ENCODE data around the gene CLIP3. TPM values are rescaled to one million over a fixed set of nuclear protein-coding genes. Genes with fewer than 3 reads are reported as not detected.
A peak's percentile ranks its signal among the peaks of the same experiment; 100 is the strongest.

CLIP3 gene
- polyA plus RNA-seq, 3 donors: 0.24 TPM; not detected in 2

GRCh38 chr19:35990156-35990555 is 42.5 kb downstream of the CLIP3 start:
- WGBS (ENCODE audit: insufficient coverage): 100% methylated on average over 1 of the region's 4 CpGs
- Histone ChIP-seq H3K9me3 (replicated peaks in 1 of 2; ENCODE audit: control insufficient read depth in 1 of 2, insufficient read depth in 1 of 2, low read length in 2 of 2) (no peaks in the 10 kb centered on the region), H3K36me3 (replicated peaks in 1 of 2; ENCODE audit: control insufficient read depth in 1 of 2, insufficient read depth in 2 of 2, low read length in 2 of 2) (no peaks in the 10 kb centered on the region), H3K4me2 (replicated peaks; ENCODE audit: extremely low read depth, low read length, poor library complexity, severe bottlenecking) (no peak overlapping the region), H2AFZ (ENCODE audit: insufficient read depth, low read depth, low read length, poor library complexity, severe bottlenecking) (no peak overlapping the region), H3K9ac (ENCODE audit: insufficient read depth, low read length, poor library complexity, severe bottlenecking) (no peak overlapping the region), H3K4me1 (ENCODE audit: control insufficient read depth in 1 of 2, insufficient read depth in 2 of 2, low read length in 2 of 2) (peaks cover 25 to 26% of the 10 kb centered on the region in 2 donors), H3K79me2 (ENCODE audit: insufficient read depth, low read length) (peaks cover under 1% of the 10 kb centered on the region), H3K27me3 (ENCODE audit: control insufficient read depth in 2 of 2, insufficient read depth in 2 of 2, low read length in 2 of 2) (peaks cover 0 to 3% of the 10 kb centered on the region in 2 donors), H3K4me3 (replicated peaks in 1 of 3; ENCODE audit: low read depth in 2 of 3, low read length in 3 of 3) (no peak overlapping the region), H4K20me1 (ENCODE audit: insufficient read depth, low read length) (no peaks in the 10 kb centered on the region), H3K27ac (ENCODE audit: low read depth in 1 of 2, low read length in 2 of 2) (no peak overlapping the region)
- peaks cover 4 to 21% (median 20%) of the 10 kb centered on the region in 3 donors for H3K27me3 Mint-ChIP-seq (ENCODE audit: low read depth in 3 of 3)
- peak overlapping the region in 2 of 7 donors; percentile 11 to 37 for H3K27ac Mint-ChIP-seq
- no peak for DNase-seq
- H3K36me3 Mint-ChIP-seq: no peaks in the 10 kb centered on the region
- intact Hi-C loops (cut with micrococcal nuclease): no loop called here
- peaks cover 3 to 11% (median 7%) of the 10 kb centered on the region in 7 donors for H3K9me3 Mint-ChIP-seq
- no peak overlapping the region for H3K4me3 Mint-ChIP-seq
- peaks cover 23% of the 10 kb centered on the region for H3K4me1 Mint-ChIP-seq
- no peak for TF ChIP-seq CTCF (IDR thresholded peaks at IDR 0.05)

DNA sequence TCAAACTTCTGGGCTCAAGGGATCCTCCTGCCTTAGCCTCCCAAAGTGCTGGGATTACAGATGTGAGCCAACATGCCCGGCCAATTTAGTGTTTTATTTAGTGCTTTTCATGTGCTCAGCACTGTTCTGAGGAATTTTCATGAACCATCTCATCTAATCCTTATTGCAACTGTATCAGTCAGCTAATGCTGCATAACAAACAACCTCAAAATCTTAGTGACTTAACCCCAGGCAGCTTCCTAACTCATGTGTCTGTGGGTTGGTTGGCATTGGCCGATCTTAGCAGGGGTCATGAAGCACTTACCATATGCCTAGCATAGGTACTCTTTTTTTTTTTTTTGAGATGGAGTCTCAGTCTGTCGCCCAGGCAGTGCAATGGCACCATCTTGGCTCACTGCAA is 43.8 kb downstream of the CLIP3 start:
- Histone ChIP-seq H2AFZ (ENCODE audit: insufficient read depth, low read depth, low read length, poor library complexity, severe bottlenecking) (no peak overlapping the region), H3K4me1 (ENCODE audit: control insufficient read depth in 1 of 2, insufficient read depth in 2 of 2, low read length in 2 of 2) (peaks cover 14 to 17% of the 10 kb centered on the region in 2 donors), H3K27ac (ENCODE audit: low read depth in 1 of 2, low read length in 2 of 2) (no peak overlapping the region), H3K36me3 (replicated peaks in 1 of 2; ENCODE audit: control insufficient read depth in 1 of 2, insufficient read depth in 2 of 2, low read length in 2 of 2) (no peaks in the 10 kb centered on the region), H3K27me3 (ENCODE audit: control insufficient read depth in 2 of 2, insufficient read depth in 2 of 2, low read length in 2 of 2) (peaks cover 0 to 3% of the 10 kb centered on the region in 2 donors), H3K4me2 (replicated peaks; ENCODE audit: extremely low read depth, low read length, poor library complexity, severe bottlenecking) (no peak overlapping the region), H3K9me3 (replicated peaks in 1 of 2; ENCODE audit: control insufficient read depth in 1 of 2, insufficient read depth in 1 of 2, low read length in 2 of 2) (no peaks in the 10 kb centered on the region), H3K79me2 (ENCODE audit: insufficient read depth, low read length) (no peaks in the 10 kb centered on the region), H3K9ac (ENCODE audit: insufficient read depth, low read length, poor library complexity, severe bottlenecking) (no peak overlapping the region), H4K20me1 (ENCODE audit: insufficient read depth, low read length) (no peaks in the 10 kb centered on the region), H3K4me3 (replicated peaks in 1 of 3; ENCODE audit: low read depth in 2 of 3, low read length in 3 of 3) (no peak overlapping the region)
- no peak overlapping the region for H3K4me3 Mint-ChIP-seq
- H3K27me3 Mint-ChIP-seq (ENCODE audit: low read depth in 3 of 3): peaks cover 6 to 28% (median 24%) of the 10 kb centered on the region in 3 donors
- peaks cover 17% of the 10 kb centered on the region for H3K4me1 Mint-ChIP-seq
- H3K9me3 Mint-ChIP-seq: peaks cover 3 to 11% (median 7%) of the 10 kb centered on the region in 7 donors
- no peaks in the 10 kb centered on the region for H3K36me3 Mint-ChIP-seq
- peak overlapping the region in 1 of 7 donors; percentile 53 for H3K27ac Mint-ChIP-seq
- 100% methylated on average over 1 of the region's 3 CpGs for WGBS (ENCODE audit: insufficient coverage)
- no peak for TF ChIP-seq CTCF (IDR thresholded peaks at IDR 0.05)
- DNase-seq: no peak
- intact Hi-C loops (cut with micrococcal nuclease): no loop called here

All from CD14-positive monocyte (primary cell).